ENCODE measurements around the gene MAGI2.

DNA sequence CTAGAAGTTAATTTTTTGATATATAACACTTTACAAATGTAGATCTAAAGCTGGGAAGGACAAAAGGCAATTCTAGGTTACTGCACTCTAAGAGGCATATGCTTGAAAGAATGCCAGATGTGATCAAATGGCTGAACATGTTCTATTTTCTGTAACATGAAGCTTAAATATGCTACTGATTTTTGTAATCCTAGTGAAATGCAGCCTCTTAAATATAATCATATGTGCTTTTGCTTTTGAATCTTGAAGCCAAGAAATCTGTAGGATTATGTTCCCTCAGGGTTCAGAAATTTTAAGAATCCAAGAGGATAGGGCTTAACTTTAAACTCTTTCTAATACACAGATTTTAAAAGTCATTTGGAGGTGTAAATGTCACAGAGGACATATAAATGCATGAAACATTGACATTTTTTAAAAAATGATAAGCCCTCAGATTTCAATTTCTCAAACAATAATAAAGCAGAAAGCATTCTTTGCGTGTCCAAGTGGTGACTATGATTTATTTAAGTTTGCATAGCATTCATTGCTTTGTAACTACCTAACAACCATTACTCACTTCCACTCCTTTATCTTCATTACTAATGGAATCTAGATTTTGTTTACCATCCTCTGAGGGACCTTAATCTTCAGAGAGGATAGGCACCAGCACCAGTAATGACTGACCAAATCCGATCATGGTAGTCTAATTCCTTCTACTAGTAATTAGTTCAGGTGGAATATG, 170.4 kb downstream of the MAGI2 start:
- TF ChIP-seq, protein P1, sequence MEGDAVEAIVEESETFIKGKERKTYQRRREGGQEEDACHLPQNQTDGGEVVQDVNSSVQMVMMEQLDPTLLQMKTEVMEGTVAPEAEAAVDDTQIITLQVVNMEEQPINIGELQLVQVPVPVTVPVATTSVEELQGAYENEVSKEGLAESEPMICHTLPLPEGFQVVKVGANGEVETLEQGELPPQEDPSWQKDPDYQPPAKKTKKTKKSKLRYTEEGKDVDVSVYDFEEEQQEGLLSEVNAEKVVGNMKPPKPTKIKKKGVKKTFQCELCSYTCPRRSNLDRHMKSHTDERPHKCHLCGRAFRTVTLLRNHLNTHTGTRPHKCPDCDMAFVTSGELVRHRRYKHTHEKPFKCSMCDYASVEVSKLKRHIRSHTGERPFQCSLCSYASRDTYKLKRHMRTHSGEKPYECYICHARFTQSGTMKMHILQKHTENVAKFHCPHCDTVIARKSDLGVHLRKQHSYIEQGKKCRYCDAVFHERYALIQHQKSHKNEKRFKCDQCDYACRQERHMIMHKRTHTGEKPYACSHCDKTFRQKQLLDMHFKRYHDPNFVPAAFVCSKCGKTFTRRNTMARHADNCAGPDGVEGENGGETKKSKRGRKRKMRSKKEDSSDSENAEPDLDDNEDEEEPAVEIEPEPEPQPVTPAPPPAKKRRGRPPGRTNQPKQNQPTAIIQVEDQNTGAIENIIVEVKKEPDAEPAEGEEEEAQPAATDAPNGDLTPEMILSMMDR (IDR thresholded peaks at IDR 0.05; ENCODE audit: insufficient read depth, low read depth, low read length) = no peak
- TF ChIP-seq EZH2 (IDR thresholded peaks at IDR 0.05; ENCODE audit: insufficient read depth, low read length) = no peak

Measured in astrocyte (in vitro differentiated cells and primary cell).